ENCODE data around the gene MTHFSD.

MTHFSD gene

DNA sequence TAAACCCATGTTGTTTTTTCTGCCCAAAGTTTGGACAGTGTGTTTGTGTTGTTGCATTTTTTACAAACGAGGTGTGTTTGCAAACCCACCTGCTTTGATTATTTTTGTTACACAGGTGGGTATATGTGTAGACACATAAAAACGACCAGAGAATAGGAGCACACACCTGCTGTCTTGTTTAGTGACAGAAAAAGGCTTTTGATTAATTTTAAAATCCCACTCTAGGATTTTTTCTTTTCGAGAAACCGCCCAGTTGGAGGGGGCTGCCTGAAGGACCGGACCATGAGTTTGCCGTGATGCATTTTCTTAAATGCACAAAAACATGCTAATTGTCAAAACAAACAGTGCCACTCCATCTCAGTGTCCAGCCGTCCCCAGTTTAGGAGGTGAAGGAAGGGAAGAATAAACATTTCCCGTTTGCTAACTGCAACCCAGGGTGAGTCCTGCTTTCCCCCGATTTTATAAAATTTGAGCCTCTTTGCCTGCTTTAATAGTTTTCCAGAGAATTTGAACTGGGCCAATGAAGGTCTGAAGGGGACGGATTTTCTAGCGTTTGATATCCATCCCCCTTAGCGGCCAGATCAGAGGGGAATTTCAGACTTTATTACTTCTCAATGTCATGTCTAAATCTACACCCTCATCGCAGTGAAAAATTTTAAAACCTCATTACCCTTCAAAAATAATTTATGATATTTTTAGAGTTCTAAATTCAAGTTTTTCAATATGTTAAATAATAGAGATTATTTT, 14.8 kb upstream of the MTHFSD start:
- DNase-seq, result no peak

GRCh38 chr16:86568677-86569623, 13.9 kb upstream of the MTHFSD start:
- DNase-seq, result no peak

DNA sequence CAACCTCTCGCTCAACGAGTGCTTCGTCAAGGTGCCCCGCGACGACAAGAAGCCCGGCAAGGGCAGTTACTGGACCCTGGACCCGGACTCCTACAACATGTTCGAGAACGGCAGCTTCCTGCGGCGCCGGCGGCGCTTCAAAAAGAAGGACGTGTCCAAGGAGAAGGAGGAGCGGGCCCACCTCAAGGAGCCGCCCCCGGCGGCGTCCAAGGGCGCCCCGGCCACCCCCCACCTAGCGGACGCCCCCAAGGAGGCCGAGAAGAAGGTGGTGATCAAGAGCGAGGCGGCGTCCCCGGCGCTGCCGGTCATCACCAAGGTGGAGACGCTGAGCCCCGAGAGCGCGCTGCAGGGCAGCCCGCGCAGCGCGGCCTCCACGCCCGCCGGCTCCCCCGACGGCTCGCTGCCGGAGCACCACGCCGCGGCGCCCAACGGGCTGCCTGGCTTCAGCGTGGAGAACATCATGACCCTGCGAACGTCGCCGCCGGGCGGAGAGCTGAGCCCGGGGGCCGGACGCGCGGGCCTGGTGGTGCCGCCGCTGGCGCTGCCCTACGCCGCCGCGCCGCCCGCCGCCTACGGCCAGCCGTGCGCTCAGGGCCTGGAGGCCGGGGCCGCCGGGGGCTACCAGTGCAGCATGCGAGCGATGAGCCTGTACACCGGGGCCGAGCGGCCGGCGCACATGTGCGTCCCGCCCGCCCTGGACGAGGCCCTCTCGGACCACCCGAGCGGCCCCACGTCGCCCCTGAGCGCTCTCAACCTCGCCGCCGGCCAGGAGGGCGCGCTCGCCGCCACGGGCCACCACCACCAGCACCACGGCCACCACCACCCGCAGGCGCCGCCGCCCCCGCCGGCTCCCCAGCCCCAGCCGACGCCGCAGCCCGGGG, 12.9 kb upstream of the MTHFSD start:
- no peak for DNase-seq

GRCh38 chr16:86566966-86567700, 12.1 kb upstream of the MTHFSD start:
- peak; percentile 51 for DNase-seq

DNA sequence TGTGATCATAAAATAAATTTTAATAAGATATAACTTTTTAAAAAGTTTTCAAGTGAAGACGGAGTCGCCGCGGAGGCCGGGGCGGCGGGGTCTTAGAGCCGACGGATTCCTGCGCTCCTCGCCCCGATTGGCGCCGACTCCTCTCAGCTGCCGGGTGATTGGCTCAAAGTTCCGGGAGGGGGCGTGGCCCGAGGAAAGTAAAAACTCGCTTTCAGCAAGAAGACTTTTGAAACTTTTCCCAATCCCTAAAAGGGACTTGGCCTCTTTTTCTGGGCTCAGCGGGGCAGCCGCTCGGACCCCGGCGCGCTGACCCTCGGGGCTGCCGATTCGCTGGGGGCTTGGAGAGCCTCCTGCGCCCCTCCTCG, 11.5 kb upstream of the MTHFSD start, which contains the start of gene FOXC2:
FOXC2 (plus strand) TSS at position 229 of the 365 bp plus-strand sequence. CDS start 507 bp downstream, outside the sequence.
- DNase-seq, result peak; percentile 86

- DNase-seq, result no peak
These were observed 10.8 kb upstream of the MTHFSD start for GRCh38 chr16:86565644-86566511.

DNA sequence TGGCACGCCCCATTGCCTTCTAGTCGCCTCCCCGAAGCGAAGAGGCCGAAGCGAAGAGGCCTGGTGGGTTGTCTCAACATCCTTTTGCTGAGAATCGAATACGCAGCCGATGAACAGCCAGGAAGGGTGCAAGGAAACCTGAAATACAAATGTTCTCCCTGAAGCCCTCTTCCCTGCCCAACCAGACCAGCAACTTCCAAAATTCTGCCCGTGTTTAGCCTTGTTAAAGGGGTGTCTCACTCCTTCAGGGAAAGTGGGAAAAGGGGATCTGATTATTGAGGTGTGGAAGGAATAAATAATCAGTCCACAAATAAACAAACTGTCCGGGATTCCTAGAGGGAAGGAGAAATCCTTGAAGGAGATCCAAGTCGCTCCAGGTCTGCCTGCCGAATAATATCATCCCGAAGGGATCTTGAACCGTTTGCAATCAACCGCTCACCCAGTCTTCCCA, 10.2 kb upstream of the MTHFSD start:
- DNase-seq, result no peak

GRCh38 chr16:86563469-86564345, 8.7 kb upstream of the MTHFSD start:
- DNase-seq, result peak; percentile 88

GRCh38 chr16:86562356-86562755, 7.3 kb upstream of the MTHFSD start:
- no peak for DNase-seq

GRCh38 chr16:86559802-86560305, 4.8 kb upstream of the MTHFSD start:
- no peak for DNase-seq

DNA sequence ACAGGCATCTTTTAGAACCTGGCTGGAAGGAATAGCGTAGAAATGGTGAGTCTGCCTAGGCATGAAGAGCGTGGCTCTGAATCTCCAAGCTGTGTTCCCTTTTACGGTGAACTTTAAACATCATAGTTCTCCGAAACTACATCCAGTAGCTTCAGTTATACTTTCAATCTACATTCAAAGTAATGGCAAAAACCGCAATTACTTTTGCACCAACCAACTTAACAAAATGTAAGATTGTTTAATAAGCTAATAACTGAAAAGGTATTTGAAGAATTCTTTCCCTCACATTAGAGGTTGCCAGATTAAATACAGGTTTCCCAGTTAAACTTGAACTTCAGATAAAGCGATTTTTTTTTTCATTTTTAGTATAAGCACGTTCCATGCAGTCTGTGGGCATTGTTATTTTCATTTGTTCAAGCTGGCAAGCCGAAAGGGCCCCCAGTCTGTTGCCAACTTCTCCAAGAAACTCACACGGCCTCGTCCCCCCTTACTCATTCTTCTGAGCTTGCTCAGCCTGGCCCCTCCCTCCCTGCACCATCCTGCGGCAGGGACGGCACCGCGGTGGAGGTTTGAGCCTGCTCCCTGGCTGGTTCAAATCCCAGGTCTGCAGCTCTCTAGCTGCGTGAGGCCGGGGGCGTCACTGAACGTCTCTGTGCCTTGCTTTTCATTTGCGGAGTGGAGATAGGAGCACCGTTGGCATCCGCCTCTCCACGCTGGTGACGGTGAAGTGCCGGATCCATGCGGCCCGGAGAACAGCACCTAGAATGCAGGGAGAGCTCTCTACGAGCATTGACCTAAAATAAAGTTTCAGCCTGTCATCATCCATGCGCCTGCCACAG, 3.5 kb upstream of the MTHFSD start:
- no peak for DNase-seq

DNA sequence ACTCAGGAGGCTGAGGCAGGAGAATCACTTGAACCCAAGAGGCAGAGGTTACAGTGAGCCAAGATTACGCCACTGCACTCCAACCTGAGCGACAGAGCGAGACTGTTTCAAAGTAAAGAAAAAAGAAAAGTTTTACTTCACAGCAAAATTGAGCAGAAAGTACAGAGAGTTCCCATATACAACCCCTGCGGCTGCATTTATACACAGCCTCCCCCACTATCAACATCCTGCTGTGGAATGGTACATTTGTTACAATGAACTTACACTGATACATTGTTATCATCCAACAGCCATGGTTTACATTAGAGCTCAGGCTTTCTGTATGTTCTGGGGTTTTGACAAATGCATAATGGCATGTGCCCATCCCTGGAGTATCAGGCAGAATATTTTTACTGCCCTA, 2.6 kb upstream of the MTHFSD start:
- no peak for DNase-seq

GRCh38 chr16:86556576-86556975, 1.5 kb upstream of the MTHFSD start:
- DNase-seq, result no peak

- no peak for DNase-seq
These were observed 655 bp upstream of the MTHFSD start for GRCh38 chr16:86555704-86556075.

DNA sequence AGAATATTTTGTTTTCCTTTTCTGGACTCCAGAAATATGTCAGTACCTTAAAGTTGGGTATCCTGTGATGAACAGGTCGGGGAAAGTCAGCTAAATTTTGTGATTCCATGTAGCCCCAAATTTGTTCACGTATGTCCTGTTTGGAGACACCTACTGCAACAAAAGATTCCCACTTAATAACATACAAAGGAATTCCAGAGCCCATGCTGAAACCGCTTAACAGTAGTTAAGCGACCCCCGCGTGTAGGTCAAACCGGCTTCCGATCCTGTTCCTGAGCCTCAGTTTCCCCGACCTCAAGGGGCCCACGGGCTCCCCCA, 477 bp downstream of the MTHFSD start:
- no peak for DNase-seq

- DNase-seq, result no peak
These were observed 1.7 kb downstream of the MTHFSD start for GRCh38 chr16:86553356-86553755.

DNA sequence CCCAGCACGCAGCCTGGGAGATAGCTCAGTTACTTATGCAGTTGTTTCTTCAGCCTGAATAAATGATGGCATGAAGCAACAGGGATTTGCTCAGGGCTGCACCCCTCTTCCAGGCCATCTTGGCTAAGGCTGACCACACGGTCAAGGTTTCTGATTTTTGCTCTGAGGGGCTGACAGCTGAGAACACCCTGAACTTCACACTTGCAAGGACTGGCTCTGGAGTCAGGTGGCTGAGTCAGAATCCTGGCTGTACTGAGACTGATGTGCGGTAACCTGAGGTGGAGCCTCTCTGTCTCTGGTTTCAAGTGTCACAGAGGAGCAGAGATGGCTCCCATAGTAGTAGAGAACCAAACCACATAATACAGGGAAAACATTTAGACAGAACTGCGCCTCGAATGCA, 4.8 kb downstream of the MTHFSD start:
- DNase-seq, result no peak

DNA sequence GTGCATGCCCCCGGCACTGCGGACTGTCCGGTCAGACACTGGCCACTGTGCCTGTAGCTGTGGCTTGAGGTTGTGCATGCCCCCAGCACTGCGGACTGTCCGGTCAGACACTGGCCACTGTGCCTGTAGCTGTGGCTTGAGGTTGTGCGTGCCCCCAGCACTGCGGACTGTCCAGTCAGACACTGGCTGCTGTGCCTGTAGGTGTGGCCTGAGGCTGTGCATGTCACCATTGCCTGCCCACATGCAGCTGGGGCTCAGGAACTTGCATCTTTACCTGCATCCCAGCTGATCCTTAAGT, 5.2 kb downstream of the MTHFSD start:
- no peak for DNase-seq
